ENCODE results near the gene HSPG2. TPM values are rescaled to one million over a fixed set of nuclear protein-coding genes. Genes with fewer than 3 reads are reported as not detected.
"Not testable (repeated sequence)": the region's sequence is repeated elsewhere in the genome, so short reads cannot be mapped to it uniquely, and the experiment has no call there.

The HSPG2 gene
- polyA plus RNA-seq, 1 donor: 350 TPM

GRCh38 chr1:21912038-21912758, 24.9 kb downstream of the HSPG2 start:
- DNase-seq: no peak

GRCh38 chr1:21911205-21912001, 25.7 kb downstream of the HSPG2 start:
- peak; percentile 72 for DNase-seq

- no peak for DNase-seq
Observed at GRCh38 chr1:21910558-21911204, 26.4 kb downstream of the HSPG2 start.

- DNase-seq: peak; percentile 74
Observed at GRCh38 chr1:21909787-21910503, 27.2 kb downstream of the HSPG2 start.

- DNase-seq: no peak
Observed at GRCh38 chr1:21909286-21909759, 27.8 kb downstream of the HSPG2 start.

GRCh38 chr1:21907737-21908534, 29.2 kb downstream of the HSPG2 start:
- not testable (repeated sequence) for DNase-seq

GRCh38 chr1:21907079-21907418, 30.1 kb downstream of the HSPG2 start:
- DNase-seq: no peak

- DNase-seq: peak; percentile 74
Observed at GRCh38 chr1:21906173-21907078, 30.7 kb downstream of the HSPG2 start.

- no peak for DNase-seq
Observed at GRCh38 chr1:21904704-21905520, 32.2 kb downstream of the HSPG2 start.

GRCh38 chr1:21904454-21904703, 32.7 kb downstream of the HSPG2 start:
- DNase-seq: no peak

GRCh38 chr1:21903638-21904453, 33.3 kb downstream of the HSPG2 start:
- DNase-seq: no peak

GRCh38 chr1:21902026-21903012, 34.8 kb downstream of the HSPG2 start:
- DNase-seq: no peak

GRCh38 chr1:21901473-21901847, 35.6 kb downstream of the HSPG2 start:
- DNase-seq: no peak

- DNase-seq: no peak
Observed at GRCh38 chr1:21900766-21901472, 36.2 kb downstream of the HSPG2 start.

GRCh38 chr1:21899987-21900386, 37.1 kb downstream of the HSPG2 start:
- no peak for DNase-seq

- no peak for DNase-seq
Observed at GRCh38 chr1:21899267-21899810, 37.8 kb downstream of the HSPG2 start.
